Adrenal gland (tissue), 5 donors: ENCODE measurements around the gene CRCP.

Experiments
- POLR2A ChIP-seq, 2 donors: fragments of 450-650 bp; IDR thresholded peaks; one replicate each; pipeline ENCODE4 v1.6.1; 2017; ENCODE audit warnings: antibody characterized with exemption in 2 of 2, mild to moderate bottlenecking in 2 of 2, moderate library complexity in 1 of 2
- TF ChIP-seq, protein P1 (sequence below), 6 experiments: fragments of 450-650 bp in 4 of 6; fragments of 200-600 bp in 2 of 6; sonication (generic) in 1 of 6; IDR thresholded peaks; 1 replicate in 5 of 6; 2 replicates in 1 of 6; pipeline versions ENCODE4 v1.5.1 to v1.8.0; 2016 to 2021; ENCODE audit warnings: antibody characterized with exemption in 6 of 6, mild to moderate bottlenecking in 2 of 6, moderate library complexity in 1 of 6
- donor health status: DM: no; HTN: no; CAD: no.

DNA sequence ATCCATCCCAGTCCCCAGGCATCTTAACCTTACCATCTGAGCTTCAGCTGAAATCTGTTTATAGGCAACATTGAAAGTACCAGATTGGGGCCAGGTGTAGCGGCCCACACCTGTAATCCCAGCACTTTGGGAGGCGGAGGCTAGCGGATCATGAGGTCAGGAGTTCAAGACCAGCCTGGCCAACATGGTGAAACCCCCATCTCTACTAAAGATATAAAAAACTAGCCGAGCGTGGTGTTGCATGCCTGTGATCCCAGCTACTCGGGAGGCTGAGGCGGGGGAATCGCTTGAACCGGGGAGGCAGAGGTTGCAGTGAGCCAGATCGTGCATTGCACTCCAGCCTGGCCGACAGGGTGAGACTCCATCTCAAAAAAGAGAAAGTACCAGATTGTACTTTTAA, 39.0 kb downstream of the CRCP start:
- no peak for TF ChIP-seq POLR2A (IDR thresholded peaks at IDR 0.05)
- TF ChIP-seq, protein P1, sequence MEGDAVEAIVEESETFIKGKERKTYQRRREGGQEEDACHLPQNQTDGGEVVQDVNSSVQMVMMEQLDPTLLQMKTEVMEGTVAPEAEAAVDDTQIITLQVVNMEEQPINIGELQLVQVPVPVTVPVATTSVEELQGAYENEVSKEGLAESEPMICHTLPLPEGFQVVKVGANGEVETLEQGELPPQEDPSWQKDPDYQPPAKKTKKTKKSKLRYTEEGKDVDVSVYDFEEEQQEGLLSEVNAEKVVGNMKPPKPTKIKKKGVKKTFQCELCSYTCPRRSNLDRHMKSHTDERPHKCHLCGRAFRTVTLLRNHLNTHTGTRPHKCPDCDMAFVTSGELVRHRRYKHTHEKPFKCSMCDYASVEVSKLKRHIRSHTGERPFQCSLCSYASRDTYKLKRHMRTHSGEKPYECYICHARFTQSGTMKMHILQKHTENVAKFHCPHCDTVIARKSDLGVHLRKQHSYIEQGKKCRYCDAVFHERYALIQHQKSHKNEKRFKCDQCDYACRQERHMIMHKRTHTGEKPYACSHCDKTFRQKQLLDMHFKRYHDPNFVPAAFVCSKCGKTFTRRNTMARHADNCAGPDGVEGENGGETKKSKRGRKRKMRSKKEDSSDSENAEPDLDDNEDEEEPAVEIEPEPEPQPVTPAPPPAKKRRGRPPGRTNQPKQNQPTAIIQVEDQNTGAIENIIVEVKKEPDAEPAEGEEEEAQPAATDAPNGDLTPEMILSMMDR (IDR thresholded peaks at IDR 0.05): no peak
